Tibial nerve (tissue), 4 donors: Measurements from ENCODE around the gene BLOC1S1. TPM values are rescaled to one million over a fixed set of nuclear protein-coding genes. Genes with fewer than 3 reads are reported as not detected.
A peak's percentile ranks its signal among the peaks of the same experiment; 100 is the strongest.

ENCODE experiments used
- DNase-seq, 2 donors: peaks; one replicate each; pipeline ENCODE4 v3.0.0-alpha.2; 2019; ENCODE audit warnings: low spot score in 2 of 2
- H3K27ac ChIP-seq, 4 donors: fragments of 200-600 bp; sonication (generic) in 3 of 4; one replicate each; pipeline ENCODE4 v1.5.1; 2017 to 2019; ENCODE audit warnings: mild to moderate bottlenecking in 1 of 4
- H3K27me3 ChIP-seq, 2 donors: fragments of 200-600 bp; sonication (generic) in 1 of 2; one replicate each; pipeline versions ENCODE4 v1.5.1 to v1.6.0; 2017 to 2019
- H3K36me3 ChIP-seq, 3 donors: fragments of 200-600 bp; sonication (generic); one replicate each; pipeline ENCODE4 v1.5.1; 2018 to 2019
- H3K4me1 ChIP-seq, 4 donors: fragments of 200-600 bp; sonication (generic) in 3 of 4; one replicate each; pipeline ENCODE4 v1.5.1; 2017 to 2019
- H3K4me3 ChIP-seq, 4 donors: fragments of 200-600 bp; sonication (generic) in 3 of 4; one replicate each; pipeline ENCODE4 v1.5.1; 2017 to 2019; ENCODE audit warnings: mild to moderate bottlenecking in 1 of 4, moderate library complexity in 1 of 4
- H3K9me3 ChIP-seq, 4 donors: fragments of 200-600 bp; sonication (generic) in 3 of 4; one replicate each; pipeline ENCODE4 v1.5.1; 2017 to 2019
- CTCF ChIP-seq, 5 experiments: fragments of 200-600 bp in 3 of 5; fragments of 450-650 bp in 2 of 5; sonication (generic) in 3 of 5; IDR thresholded peaks; one replicate each; pipeline ENCODE4 v1.5.1; 2016 to 2019; ENCODE audit warnings: antibody characterized with exemption in 5 of 5, mild to moderate bottlenecking in 3 of 5, moderate library complexity in 2 of 5
- EP300 ChIP-seq, 2 donors: sonication (generic); formaldehyde crosslinking; IDR thresholded peaks; one replicate each; pipeline ENCODE4 v1.6.1; 2017; ENCODE audit warnings: antibody characterized with exemption in 2 of 2, mild to moderate bottlenecking in 1 of 2
- POLR2A ChIP-seq, 2 donors: fragments of 450-650 bp; IDR thresholded peaks; one replicate each; pipeline ENCODE4 v1.6.1; 2017; ENCODE audit warnings: antibody characterized with exemption in 2 of 2, mild to moderate bottlenecking in 2 of 2, moderate library complexity in 2 of 2
- WGBS, 2 donors: methylation state at CpG; one replicate each; pipeline ENCODE4 v1.1.5; 2018; 5-methylcytosine and 5-hydroxymethylcytosine counted together
- total RNA-seq, 4 donors: library from RNA; depleted of rRNA; stranded (reverse); fragments of >200 nt; gene quantifications; one replicate each; pipeline ENCODE4 v1.1.0, GENCODE V29; 2016

BLOC1S1 gene
- total RNA-seq, 4 donors from 2014 or later = 212 to 322 (median 264) TPM

DNA sequence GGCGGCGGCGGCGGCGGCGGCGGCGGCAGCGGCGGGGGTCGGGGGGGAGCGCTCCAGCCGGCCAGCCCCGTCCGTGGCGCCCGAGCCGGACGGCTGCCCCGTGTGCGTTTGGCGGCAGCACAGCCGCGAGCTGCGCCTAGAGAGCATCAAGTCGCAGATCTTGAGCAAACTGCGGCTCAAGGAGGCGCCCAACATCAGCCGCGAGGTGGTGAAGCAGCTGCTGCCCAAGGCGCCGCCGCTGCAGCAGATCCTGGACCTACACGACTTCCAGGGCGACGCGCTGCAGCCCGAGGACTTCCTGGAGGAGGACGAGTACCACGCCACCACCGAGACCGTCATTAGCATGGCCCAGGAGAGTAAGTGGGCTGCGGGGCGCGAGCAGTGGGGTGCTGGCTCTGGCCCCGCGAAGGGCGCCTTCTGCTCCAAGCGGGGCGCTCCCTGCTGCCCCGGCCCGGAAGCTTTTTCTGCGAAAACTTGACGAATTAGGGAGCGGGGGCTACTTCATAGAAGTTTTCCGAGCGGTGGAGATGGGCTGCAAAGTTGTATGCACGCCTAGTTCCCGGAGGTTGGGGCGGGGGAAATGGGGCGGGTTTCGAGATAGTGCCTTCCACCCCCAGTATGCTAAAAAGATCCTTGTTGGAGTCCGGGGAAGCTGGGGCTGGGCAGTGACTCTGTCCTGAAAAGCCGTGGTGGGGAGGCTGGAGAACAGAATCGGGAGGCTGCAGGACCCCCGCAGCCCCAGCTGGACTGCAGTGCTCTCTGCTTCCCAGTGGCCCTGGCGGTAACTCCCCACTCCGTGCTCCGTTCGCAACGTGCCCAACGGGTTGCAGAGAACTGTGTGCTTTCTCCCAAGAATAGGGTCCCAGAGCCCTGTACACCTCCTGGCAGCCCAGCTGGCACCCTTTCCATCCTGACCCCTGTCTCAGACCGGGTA, 27.8 kb downstream of the BLOC1S1 start:
- H3K4me1 ChIP-seq = peaks cover 3 to 50% (median 23%) of the 10 kb centered on the region in 4 donors

GRCh38 chr12:55744340-55745030, 28.6 kb downstream of the BLOC1S1 start:
- H3K27me3 ChIP-seq = no peaks in the 10 kb centered on the region
- TF ChIP-seq CTCF (IDR thresholded peaks at IDR 0.05) = no peak
- no peak for TF ChIP-seq EP300 (IDR thresholded peaks at IDR 0.05)
- WGBS, 2 donors = 4 to 9% methylated on average over 11 of the region's 11 CpGs
- H3K4me1 ChIP-seq = peaks cover 3 to 47% (median 23%) of the 10 kb centered on the region in 4 donors
- H3K4me3 ChIP-seq = peak overlapping the region; percentile 42 to 95 (median 71)
- no peaks in the 10 kb centered on the region for H3K9me3 ChIP-seq
- H3K27ac ChIP-seq = peak overlapping the region; percentile 27 to 91 (median 80)
- no peak for DNase-seq
- peaks cover 0 to 13% (median 0%) of the 10 kb centered on the region in 3 donors for H3K36me3 ChIP-seq

More for the DNA sequence above, 27.8 kb downstream of the BLOC1S1 start:
- peaks cover 0 to 4% (median 0%) of the 10 kb centered on the region in 3 donors for H3K36me3 ChIP-seq
- no peak for TF ChIP-seq POLR2A (IDR thresholded peaks at IDR 0.05)
- peak in 1 of 5 experiments; percentile 15 for TF ChIP-seq CTCF (IDR thresholded peaks at IDR 0.05)
- peak in 1 of 2 donors; percentile 17 for TF ChIP-seq EP300 (IDR thresholded peaks at IDR 0.05)
- peak overlapping the region; percentile 35 to 91 (median 80) for H3K27ac ChIP-seq
- no peaks in the 10 kb centered on the region for H3K27me3 ChIP-seq
- 1 to 3% methylated on average over 26 to 36 of the region's 73 CpGs for WGBS, 2 donors
- no peaks in the 10 kb centered on the region for H3K9me3 ChIP-seq
- H3K4me3 ChIP-seq = peak overlapping the region; percentile 42 to 95 (median 71)
- no peak for DNase-seq

DNA sequence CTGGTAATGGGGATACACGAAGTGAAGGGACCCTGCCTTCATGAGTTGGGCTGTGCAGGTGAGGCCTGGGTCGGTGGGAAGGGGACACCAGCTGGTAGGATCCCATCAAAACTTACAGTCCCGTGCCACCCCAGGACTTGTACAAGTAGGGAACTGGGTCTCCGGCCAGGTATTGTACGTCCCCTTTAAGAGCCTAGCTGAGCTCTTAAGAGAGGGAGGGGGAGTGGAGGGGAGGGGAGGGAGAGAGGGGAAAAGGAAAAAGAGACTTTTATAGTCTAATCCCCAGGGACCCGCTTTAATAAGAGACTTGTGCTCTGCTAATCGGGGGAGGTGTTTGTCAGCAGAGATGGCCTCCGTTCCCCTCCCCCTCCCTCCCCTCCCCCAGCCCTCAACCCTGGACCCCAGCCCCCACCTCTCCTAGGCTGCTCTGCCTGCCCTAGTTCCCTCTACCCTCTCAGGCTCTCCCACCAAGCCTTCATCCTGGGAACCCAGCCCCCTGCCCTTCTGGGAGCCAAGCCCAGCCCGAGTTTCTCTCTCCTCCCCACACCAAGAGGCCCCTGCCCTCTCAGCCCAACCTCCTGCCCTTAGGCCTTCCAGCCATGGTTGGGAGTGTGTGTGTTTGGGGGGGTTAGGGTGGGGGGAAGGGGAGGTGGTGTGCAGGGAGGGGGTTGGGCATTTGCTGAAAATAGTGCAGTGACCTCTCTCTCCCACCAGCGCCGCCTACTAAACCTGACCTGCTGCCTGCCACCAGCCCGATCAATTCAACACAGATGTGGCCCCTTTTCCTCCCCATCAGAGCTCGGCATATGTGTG, 29.7 kb downstream of the BLOC1S1 start:
- Histone ChIP-seq H3K36me3 (peaks cover 0 to 23% (median 0%) of the 10 kb centered on the region in 3 donors), H3K4me3 (peak overlapping the region in 2 of 4 donors; percentile 7 to 26), H3K27me3 (no peaks in the 10 kb centered on the region), H3K27ac (peak overlapping the region; percentile 27 to 91 (median 68)), H3K9me3 (no peaks in the 10 kb centered on the region), H3K4me1 (peaks cover 3 to 47% (median 23%) of the 10 kb centered on the region in 4 donors)
- TF ChIP-seq CTCF (IDR thresholded peaks at IDR 0.05) (no peak), EP300 (IDR thresholded peaks at IDR 0.05) (no peak), POLR2A (IDR thresholded peaks at IDR 0.05) (no peak)
- WGBS, 2 donors = 9 to 14% methylated on average over 13 of the region's 13 CpGs
- no peak for DNase-seq

DNA sequence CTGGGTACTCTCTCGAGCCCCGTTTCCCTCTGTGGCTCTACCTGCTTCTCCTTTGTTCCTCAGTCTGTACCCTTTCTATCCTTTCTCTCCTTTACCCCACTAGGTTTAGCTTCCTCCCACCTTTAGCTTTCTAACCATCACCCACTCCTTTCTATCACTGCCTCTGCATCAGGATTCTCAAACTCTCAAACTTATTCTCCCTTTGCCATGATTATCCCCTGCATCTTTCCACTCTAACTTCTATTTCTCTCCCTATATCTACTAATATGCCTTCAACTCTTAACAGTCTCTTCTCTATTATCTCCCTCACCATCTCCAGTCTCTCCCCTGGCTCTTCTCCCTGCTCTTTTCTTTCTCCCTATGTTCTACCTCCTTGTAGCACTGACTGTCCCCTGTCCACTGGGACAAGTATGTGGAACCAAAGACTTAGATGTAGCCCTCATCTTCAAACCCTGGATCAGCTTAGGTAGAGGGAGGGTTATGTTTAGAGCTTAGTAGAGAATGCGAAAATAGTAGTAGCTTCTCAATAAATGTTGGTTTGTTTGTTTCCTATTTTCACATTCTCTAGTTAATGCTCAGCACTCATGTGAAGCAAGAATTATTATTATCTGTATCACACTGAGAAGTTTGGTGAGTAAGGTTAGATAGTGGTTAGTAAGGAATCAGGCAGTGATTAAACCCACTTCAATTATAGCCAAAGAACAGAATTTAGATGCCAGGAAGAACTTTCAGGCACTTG, 30.5 kb downstream of the BLOC1S1 start:
- Histone ChIP-seq H3K36me3 (peaks cover 0 to 30% (median 0%) of the 10 kb centered on the region in 3 donors), H3K27ac (peak overlapping the region in 3 of 4 donors; percentile 51 to 91 (median 85)), H3K27me3 (no peaks in the 10 kb centered on the region), H3K4me1 (peaks cover 3 to 47% (median 23%) of the 10 kb centered on the region in 4 donors), H3K4me3 (no peak overlapping the region), H3K9me3 (no peaks in the 10 kb centered on the region)
- WGBS, 2 donors = 30 to 35% methylated on average over 3 of the region's 3 CpGs
- no peak for DNase-seq
- TF ChIP-seq EP300 (IDR thresholded peaks at IDR 0.05) (no peak), CTCF (IDR thresholded peaks at IDR 0.05) (no peak), POLR2A (IDR thresholded peaks at IDR 0.05) (no peak)
